Lung microvascular endothelial cell (primary cell): ENCODE data around the gene FRMD1. TPM values are rescaled to one million over a fixed set of nuclear protein-coding genes. Genes with fewer than 3 reads are reported as not detected.

Source experiments
- DNase-seq, 2 donors: peaks; one replicate each; pipeline versions ENCODE4 v3.0.0 to v3.0.0-alpha.2; 2010; ENCODE audit warnings: low read depth in 2 of 2
- total RNA-seq: library from RNA; depleted of rRNA; stranded (reverse); fragments of >200 nt; gene quantifications from 2 replicates; pipeline ENCODE4 v1.2.1, GENCODE V29; 2014

The FRMD1 gene
- total RNA-seq, 1 donor from 2014 or later = not detected

GRCh38 chr6:168056892-168057527, 22.0 kb downstream of the FRMD1 start:
- DNase-seq = no peak

DNA sequence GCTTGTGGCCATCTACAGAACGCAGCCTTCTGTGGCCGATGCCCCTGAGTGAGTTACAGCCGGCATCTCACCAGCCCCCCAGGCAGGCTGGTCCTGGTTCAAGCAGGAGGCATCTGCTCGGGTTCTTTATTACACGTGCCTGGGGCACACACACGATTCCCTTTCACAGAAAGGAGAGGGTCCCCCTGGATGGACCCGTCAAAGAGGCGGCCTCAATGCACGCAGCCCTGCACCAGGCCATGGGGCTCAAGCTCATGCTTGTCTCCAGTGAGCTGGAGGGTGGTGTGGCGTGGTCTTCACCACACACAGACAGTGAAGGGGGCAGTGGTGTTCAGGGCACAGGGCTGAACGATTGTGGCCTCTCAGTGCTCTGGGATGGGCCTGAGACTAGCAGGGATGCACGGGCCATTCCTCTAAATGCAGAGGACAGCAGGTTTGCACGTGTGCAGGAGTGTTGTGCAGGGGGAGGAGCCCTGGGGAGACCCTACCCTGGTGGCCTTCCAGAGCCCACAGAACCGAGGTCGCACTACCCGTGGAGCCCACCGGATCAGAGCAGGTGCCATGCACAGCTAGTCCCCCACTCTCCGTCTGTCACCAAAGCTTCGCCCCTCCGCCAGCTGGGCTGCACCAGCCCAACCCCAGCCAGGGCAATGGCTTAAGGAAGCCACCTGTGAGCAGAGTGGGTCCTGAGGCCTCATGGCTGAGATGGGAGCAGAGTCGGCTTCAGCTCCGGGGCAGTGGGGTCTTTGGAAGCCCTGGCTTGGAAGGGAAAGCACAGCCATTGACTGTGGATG, 23.1 kb downstream of the FRMD1 start:
- no peak for DNase-seq

- DNase-seq = no peak
These were observed 24.0 kb downstream of the FRMD1 start for GRCh38 chr6:168054765-168055560.

DNA sequence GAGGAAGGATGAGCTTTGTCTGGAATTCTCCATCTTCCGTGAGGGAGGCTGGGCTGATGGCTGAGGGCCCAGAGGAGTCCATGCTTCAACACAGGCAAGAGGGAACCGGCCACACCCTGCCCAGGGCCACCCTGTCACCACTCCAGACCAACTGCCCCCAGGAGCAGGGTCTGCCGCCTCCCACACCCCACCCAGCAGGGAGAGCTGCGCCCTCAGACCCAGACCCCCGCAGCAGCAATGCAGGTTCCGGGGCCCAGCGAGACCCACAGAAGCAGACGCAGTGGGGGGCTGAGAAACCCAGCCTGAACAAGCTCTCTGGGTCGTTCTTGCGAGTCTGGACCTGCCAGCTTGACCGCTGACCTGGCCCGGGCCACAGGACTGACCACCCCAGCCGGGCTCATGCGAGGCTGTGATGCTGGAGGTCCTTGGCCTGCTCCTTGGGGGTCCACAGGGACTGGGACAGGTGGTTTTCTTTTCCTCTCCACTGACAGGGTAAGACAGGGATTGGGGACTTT, 25.0 kb downstream of the FRMD1 start:
- DNase-seq = no peak

DNA sequence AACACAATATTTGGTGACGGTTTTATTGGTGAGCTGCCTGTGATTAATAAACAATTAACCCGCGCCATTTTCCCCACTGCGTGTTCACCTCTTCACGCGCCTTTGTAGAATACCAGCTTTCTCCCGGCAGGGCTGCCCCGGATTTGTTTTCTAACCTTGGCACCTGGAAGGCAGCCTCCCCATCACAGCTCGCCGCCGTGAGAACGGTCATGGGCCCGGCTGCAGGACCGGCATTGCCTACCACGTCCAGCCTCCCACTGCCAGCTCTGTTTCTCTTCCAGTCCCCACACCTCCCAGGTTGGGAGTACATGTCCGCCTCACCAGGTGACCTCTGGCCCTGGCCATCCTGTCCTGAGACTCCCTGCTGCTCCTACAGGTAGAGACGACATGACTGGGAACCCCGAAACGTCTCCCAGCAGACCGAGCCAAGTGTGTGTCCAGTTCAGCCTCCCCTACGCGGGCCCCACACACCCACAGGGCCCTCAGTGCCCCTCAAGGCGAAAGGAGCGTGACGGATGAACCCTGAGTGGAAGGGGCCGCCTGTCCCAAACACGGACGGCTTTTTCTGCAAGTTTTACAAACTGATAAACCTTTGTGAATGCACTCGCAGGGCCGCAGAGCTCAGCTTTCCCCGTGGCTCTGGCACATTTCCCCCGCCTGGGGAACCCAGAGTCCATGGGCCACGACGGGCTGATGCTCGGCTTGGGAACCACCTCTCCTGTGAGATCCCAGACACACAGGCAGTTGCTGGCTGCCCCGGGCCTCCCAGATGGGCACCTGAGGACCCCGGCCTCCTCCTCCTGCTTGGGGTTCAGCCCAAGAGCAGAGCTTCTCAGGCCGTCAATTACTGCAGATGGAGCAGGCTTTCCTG, 25.7 kb downstream of the FRMD1 start:
- no peak for DNase-seq

DNA sequence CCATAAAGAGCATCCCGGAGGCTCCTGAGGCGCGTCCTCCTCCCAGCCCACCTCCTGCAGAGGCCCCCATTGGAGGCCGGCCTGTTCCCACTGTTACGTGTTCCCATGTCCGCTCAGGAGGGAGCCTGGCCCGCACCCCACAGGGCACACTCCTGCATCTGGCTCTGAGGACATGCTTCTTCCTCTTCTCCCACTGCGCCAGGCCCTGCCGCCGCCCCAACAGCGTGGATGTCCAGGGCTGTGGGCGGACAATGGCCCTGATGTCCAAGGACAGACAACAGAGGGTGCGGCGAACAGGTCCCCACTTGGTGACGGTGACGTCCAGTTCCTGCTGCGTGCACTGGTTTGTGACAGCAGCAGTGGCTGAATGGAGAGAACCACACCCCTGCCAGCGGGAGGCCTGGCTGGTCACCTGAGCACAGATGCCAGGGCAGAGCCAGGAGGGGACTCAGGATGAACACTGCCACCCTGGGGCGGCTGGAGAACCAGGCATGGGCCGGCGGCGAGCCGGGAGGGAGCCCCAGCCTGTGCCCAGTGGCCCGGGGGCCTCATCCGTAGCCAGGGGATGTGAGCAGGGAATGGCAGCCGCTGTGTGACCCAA, 26.6 kb downstream of the FRMD1 start:
- DNase-seq = no peak

DNA sequence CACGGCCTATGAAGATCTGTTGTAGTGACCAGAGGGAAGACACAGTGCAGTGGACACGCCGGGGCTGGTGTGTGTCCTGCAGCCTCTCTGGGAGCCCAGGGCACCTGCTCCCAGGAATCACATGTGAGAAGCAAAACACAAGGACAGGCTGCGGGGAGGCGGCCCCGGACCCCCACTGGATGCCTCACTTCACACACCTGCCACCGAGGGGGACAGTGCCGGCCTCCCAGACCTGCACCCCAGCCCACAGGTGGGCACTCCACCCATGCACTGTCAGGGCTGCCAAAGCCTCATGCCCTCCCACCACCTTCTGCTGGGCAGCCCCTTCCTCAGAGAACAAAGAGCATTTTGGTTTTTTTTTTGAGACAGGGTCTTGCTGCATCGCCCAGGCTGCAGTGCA, 27.4 kb downstream of the FRMD1 start:
- DNase-seq = no peak

DNA sequence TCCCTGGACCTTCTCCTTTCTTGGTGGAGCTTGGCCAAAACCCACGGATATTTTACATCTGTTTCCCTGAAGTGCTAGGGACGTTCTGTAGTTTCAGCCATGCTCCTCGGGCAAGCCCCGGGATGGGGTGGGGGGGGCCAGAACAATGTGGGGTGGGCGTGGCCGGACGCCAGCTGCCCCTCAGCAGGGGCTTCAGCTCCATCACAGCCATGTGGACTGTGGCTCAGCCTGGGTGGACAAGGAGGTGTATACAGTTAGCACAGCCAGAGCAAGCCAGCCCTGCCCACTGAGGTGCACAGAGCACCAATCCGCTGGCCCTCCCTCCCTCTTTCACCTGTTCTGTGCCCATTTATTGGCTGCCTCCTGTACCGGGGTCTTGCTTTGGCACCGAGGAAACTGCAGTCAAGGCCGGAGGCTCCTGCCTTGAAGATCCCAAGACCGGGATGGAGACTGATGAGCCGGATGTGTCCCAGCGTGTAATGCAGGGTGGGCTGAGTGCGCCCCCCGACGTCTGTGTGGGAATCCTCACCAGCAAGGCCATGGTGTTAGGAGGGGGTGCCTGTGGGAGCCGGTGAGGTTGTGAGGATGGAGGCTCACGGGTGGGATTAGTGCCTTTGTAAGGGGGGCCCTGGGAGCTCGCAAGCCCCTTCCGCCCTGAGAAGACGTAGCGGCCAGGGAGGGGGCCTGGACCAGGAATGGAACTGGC, 28.0 kb downstream of the FRMD1 start:
- peak; percentile 35 to 55 for DNase-seq

GRCh38 chr6:168050225-168050880, 28.7 kb downstream of the FRMD1 start:
- DNase-seq = no peak

- DNase-seq = no peak
These were observed 29.2 kb downstream of the FRMD1 start for GRCh38 chr6:168049706-168050224.

DNA sequence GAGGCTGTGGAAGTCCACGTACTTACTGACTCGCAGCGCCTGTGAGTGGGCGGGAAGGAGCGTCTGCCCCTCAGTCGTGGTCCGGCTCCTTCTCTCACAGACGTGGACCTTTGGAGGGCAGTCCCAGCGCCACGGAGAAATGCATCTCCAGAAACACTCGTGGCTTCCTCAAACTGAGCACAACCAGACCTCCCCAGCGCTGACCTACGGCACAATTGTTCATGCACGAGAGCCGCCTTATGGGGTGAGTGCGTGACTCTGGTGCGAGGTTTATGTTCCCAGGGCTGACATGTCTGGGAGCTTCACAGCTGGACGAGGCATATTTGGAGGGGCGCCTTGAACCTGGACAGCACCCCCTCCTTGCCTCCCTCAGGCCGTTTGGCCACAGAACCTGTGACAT, 29.7 kb downstream of the FRMD1 start:
- no peak for DNase-seq

DNA sequence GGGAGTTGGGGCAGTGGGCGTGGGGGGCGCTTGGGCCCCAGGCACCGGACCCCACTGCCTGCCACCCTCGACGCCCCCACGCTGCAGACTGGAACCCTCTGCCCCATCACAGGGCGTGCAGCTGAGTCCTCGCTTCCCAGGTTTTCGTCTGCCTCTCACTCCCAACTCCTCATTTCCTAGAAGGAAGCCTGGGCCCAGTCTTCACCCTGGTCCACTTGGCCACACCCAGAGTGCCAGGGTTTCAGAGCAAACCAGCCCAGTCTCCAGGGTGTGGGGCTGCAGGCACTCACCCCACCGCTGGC, 30.3 kb downstream of the FRMD1 start:
- no peak for DNase-seq

GRCh38 chr6:168047841-168048723, 30.9 kb downstream of the FRMD1 start:
- DNase-seq = no peak

DNA sequence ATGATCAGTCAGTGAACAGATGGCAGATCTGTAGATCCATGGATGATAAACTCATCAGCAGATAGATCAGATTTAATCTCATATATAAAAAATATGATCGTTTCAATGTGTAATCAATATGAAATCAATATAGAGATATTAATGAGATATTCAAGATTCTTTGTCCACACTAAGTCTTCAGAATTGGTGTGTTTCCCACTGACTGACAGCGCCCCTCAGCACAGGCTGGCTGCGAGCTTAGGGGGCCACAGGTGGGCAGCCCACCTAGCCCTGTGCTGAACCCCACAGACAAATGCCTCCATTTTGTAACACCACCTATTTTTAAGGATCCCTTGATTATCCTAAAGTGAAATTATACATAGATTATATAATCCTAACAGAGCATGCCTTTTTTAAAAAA, 32.3 kb downstream of the FRMD1 start:
- no peak for DNase-seq

DNA sequence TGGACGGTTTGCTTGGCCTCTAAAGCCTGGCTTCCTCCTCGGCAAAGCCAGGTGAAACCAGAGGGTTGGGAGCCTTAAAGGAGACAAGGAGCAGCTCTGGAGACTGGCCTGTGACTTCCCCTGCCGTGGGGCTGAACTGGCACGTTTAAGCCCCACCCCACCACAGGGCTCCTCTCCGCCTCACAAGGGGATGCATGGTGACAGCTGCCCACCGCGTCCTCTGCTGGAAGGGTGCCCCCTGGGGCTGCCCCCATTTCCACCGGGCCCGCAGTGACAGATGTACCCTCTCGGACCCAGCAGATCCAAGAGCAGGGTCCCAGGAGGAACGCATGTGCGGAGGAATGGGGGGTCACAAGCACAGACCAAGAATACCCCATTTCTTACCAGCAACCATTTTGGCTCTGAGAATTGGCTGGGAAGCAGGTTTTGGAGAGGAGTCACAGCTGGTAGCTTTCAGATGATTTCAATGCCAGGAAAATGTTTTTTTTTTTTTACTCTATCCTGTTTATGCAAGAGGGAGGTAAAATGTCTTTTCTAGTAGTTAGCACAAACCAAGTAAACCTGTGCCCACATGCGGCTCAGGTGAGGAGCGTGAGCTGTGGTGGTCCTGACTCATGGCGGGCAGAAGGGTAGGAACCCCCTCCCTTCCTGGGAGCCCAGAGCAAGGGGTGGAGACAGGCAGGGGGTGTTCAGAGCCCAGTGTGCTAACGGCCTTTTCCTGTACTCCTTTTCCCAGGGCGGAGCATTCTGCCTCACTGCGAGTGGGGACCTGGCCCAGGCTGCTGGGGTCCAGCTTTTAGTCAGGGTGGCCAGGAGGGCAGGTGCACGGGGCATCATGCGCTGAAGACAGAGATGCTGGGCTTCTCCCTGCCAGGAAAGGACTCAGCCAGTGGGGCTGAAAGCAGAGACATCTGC, 33.0 kb downstream of the FRMD1 start:
- peak in 1 of 2 donors; percentile 29 for DNase-seq

DNA sequence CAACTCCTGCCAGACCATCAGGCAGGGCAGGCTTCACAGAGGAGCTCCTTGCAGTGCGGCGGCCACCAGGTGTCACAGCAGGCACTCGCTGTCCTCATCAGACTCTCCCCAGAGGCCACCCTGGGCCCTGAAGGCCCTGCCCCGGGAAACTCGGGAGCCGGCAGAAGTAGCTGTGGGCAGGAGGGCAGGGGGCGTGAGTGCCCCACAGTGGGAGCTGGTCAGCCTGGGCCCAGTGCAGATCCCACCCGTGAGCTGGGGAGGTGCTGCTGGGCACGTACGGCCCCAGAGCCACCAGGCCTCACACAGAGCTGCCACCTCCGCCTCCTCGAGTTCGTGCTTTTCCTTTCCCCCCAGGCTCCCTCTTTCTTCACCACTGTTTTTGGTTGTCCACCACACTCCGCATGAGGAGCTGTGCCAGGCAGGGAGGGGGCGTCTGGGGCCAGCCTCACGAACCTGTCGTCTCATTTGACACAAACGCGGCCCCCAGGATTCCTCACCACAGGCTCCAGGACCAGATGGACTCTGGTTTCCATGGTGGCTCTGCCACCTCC, 33.8 kb downstream of the FRMD1 start:
- no peak for DNase-seq

- DNase-seq = no peak
These were observed 34.4 kb downstream of the FRMD1 start for GRCh38 chr6:168044521-168045130.
